ENCODE results near the gene TPSB2. TPM values are rescaled to one million over a fixed set of nuclear protein-coding genes. Genes with fewer than 3 reads are reported as not detected.
A peak's percentile ranks its signal among the peaks of the same experiment; 100 is the strongest.

Gene TPSB2
- polyA plus RNA-seq, 3 donors, result not detected

DNA sequence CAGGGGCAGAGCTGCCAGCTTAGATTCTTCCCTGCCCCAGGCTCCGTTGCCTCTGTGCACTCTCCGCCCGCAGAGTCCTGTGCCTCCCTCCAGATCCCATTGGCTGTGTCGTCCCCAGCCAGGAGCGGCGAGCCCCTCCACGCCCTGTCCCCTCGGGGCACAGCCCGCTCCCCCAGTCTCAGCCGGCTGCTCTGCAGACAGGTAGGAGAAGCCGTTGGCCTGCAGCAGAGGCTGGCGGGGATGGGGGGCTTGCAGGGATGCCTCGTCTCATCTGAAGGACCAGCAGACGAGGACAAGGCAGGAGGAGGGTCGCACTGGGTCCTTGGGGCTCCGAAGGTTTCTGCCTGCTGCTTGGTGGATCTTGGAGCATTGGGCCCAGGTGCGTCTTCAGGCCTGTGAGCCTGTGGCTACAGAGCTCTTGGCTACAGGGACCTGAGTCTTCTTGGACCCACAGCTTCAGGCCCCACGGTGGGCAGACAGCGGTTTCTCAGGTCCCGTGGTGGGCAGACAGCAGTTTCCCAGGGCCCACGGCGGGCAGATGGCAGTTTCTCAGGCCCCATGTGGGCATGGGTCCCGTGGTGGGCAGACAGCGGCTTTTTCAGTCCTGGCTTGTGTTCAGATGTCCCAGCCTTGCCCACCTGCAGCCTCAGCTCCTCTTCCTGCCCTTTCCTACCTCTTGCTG is 10.9 kb downstream of the TPSB2 start:
- no peaks in the 10 kb centered on the region for H3K9me3 ChIP-seq (replicated peaks in 1 of 2; ENCODE audit: control insufficient read depth in 1 of 2, insufficient read depth in 1 of 2, low read length in 2 of 2)
- intact Hi-C loops (cut with micrococcal nuclease), result loop anchor here in 1 of 2 donors (10.0 kb wide), 1 partner anchor 46 kb away; no protein-coding TSS in a partner anchor
- WGBS (ENCODE audit: insufficient coverage), result 90% methylated on average over 23 of the region's 24 CpGs
- H3K79me2 ChIP-seq (ENCODE audit: insufficient read depth, low read length), result no peaks in the 10 kb centered on the region
- no peaks in the 10 kb centered on the region for H4K20me1 ChIP-seq (ENCODE audit: insufficient read depth, low read length)
- H3K27ac ChIP-seq (ENCODE audit: low read depth in 1 of 2, low read length in 2 of 2), result no peak overlapping the region
- H3K4me3 ChIP-seq (replicated peaks in 1 of 3; ENCODE audit: low read depth in 2 of 3, low read length in 3 of 3), result no peak overlapping the region
- no peaks in the 10 kb centered on the region for H3K4me1 ChIP-seq (ENCODE audit: control insufficient read depth in 1 of 2, insufficient read depth in 2 of 2, low read length in 2 of 2)
- no peak for DNase-seq
- Mint-ChIP-seq H3K9me3 (peaks cover 0 to 5% (median 0%) of the 10 kb centered on the region in 7 donors), H3K4me3 (no peak overlapping the region), H3K4me1 (no peaks in the 10 kb centered on the region), H3K27me3 (ENCODE audit: low read depth in 3 of 3) (peaks cover 0 to 6% (median 0%) of the 10 kb centered on the region in 3 donors), H3K36me3 (no peaks in the 10 kb centered on the region), H3K27ac (peak overlapping the region in 1 of 7 donors; percentile 35)
- H3K9ac ChIP-seq (ENCODE audit: insufficient read depth, low read length, poor library complexity, severe bottlenecking), result no peak overlapping the region
- H3K36me3 ChIP-seq (replicated peaks in 1 of 2; ENCODE audit: control insufficient read depth in 1 of 2, insufficient read depth in 2 of 2, low read length in 2 of 2), result no peaks in the 10 kb centered on the region
- TF ChIP-seq, protein P1, sequence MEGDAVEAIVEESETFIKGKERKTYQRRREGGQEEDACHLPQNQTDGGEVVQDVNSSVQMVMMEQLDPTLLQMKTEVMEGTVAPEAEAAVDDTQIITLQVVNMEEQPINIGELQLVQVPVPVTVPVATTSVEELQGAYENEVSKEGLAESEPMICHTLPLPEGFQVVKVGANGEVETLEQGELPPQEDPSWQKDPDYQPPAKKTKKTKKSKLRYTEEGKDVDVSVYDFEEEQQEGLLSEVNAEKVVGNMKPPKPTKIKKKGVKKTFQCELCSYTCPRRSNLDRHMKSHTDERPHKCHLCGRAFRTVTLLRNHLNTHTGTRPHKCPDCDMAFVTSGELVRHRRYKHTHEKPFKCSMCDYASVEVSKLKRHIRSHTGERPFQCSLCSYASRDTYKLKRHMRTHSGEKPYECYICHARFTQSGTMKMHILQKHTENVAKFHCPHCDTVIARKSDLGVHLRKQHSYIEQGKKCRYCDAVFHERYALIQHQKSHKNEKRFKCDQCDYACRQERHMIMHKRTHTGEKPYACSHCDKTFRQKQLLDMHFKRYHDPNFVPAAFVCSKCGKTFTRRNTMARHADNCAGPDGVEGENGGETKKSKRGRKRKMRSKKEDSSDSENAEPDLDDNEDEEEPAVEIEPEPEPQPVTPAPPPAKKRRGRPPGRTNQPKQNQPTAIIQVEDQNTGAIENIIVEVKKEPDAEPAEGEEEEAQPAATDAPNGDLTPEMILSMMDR (IDR thresholded peaks at IDR 0.05), result no peak
- H2AFZ ChIP-seq (ENCODE audit: insufficient read depth, low read depth, low read length, poor library complexity, severe bottlenecking), result no peak overlapping the region
- H3K27me3 ChIP-seq (ENCODE audit: control insufficient read depth in 2 of 2, insufficient read depth in 2 of 2, low read length in 2 of 2), result no peaks in the 10 kb centered on the region
- no peak overlapping the region for H3K4me2 ChIP-seq (replicated peaks; ENCODE audit: extremely low read depth, low read length, poor library complexity, severe bottlenecking)

DNA sequence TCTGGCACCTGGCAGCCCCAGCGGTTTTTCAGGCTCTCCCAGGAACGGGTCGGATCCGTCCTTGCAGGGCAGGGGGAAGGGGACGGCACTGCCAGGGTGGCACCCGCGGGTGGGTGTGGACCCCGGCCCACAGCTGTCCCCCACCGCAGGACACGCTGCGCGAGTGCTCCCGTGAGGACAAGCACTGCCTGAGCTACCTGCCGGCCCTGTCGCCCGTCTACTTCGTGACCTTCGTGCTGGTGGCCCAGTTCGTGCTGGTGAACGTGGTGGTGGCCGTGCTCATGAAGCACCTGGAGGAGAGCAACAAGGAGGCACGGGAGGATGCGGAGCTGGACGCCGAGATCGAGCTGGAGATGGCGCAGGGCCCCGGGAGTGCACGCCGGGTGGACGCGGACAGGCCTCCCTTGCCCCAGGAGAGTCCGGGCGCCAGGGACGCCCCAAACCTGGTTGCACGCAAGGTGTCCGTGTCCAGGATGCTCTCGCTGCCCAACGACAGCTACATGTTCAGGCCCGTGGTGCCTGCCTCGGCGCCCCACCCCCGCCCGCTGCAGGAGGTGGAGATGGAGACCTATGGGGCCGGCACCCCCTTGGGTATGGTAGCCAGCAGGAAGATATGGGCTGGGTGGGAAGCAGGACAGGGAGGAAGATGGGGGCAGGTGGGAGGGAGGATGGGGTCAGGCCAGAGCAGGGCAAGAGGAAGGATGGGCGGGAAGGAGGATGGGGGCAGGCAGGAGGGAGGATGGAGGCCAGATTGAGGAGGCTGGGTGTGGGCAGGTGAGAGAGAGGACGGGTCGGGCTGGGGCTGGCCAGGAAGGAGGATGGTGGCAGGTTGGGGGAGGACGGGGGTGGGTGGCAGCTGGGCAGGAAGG is 11.7 kb downstream of the TPSB2 start:
- Histone ChIP-seq H3K79me2 (ENCODE audit: insufficient read depth, low read length) (no peaks in the 10 kb centered on the region), H3K36me3 (replicated peaks in 1 of 2; ENCODE audit: control insufficient read depth in 1 of 2, insufficient read depth in 2 of 2, low read length in 2 of 2) (no peaks in the 10 kb centered on the region), H3K4me1 (ENCODE audit: control insufficient read depth in 1 of 2, insufficient read depth in 2 of 2, low read length in 2 of 2) (no peaks in the 10 kb centered on the region), H3K9me3 (replicated peaks in 1 of 2; ENCODE audit: control insufficient read depth in 1 of 2, insufficient read depth in 1 of 2, low read length in 2 of 2) (no peaks in the 10 kb centered on the region), H3K9ac (ENCODE audit: insufficient read depth, low read length, poor library complexity, severe bottlenecking) (no peak overlapping the region), H3K4me3 (replicated peaks in 1 of 3; ENCODE audit: low read depth in 2 of 3, low read length in 3 of 3) (no peak overlapping the region), H2AFZ (ENCODE audit: insufficient read depth, low read depth, low read length, poor library complexity, severe bottlenecking) (no peak overlapping the region), H3K4me2 (replicated peaks; ENCODE audit: extremely low read depth, low read length, poor library complexity, severe bottlenecking) (no peak overlapping the region), H4K20me1 (ENCODE audit: insufficient read depth, low read length) (no peaks in the 10 kb centered on the region), H3K27me3 (ENCODE audit: control insufficient read depth in 2 of 2, insufficient read depth in 2 of 2, low read length in 2 of 2) (no peaks in the 10 kb centered on the region), H3K27ac (ENCODE audit: low read depth in 1 of 2, low read length in 2 of 2) (no peak overlapping the region)
- Mint-ChIP-seq H3K27me3 (ENCODE audit: low read depth in 3 of 3) (peaks cover 0 to 6% (median 0%) of the 10 kb centered on the region in 3 donors), H3K9me3 (peaks cover 0 to 3% (median 0%) of the 10 kb centered on the region in 7 donors), H3K4me1 (no peaks in the 10 kb centered on the region), H3K4me3 (no peak overlapping the region), H3K27ac (no peak overlapping the region), H3K36me3 (no peaks in the 10 kb centered on the region)
- DNase-seq, result no peak
- intact Hi-C loops (cut with micrococcal nuclease), result loop anchor here in 1 of 2 donors (10.0 kb wide), 1 partner anchor 47 kb away; no protein-coding TSS in a partner anchor
- WGBS (ENCODE audit: insufficient coverage), result 92% methylated on average over 45 of the region's 49 CpGs
- TF ChIP-seq, protein P1 (IDR thresholded peaks at IDR 0.05), result no peak
